RWPE2 (cell line): ENCODE measurements around the gene SMTNL2.

Experiments
- ATAC-seq: fragments of 200-7000 bp; cut with Tn5 transposase; 3 replicates; pipeline ENCODE4 v1.9.1; 2021; ENCODE audit warnings: low read depth
- DNase-seq: peaks from one replicate; pipeline ENCODE4 v3.0.0-alpha.2; 2020; ENCODE audit warnings: low spot score
- H3K27ac ChIP-seq: fragments of 450-650 bp; 2 replicates; pipeline ENCODE4 v1.5.1; 2017; ENCODE audit warnings: mild to moderate bottlenecking; ENCODE audit not compliant: poor library complexity, severe bottlenecking
- H3K27me3 ChIP-seq: fragments of 250-450 bp; sonication (Bioruptor Pico); 2 replicates; pipeline ENCODE4 v1.5.1; 2021; ENCODE audit warnings: mild to moderate bottlenecking, moderate library complexity; ENCODE audit not compliant: insufficient read depth, poor library complexity, severe bottlenecking
- H3K36me3 ChIP-seq: fragments of 250-450 bp; sonication (Bioruptor Pico); 2 replicates; pipeline ENCODE4 v1.5.1; 2020; ENCODE audit warnings: low read depth, mild to moderate bottlenecking, moderate library complexity
- H3K4me1 ChIP-seq: fragments of 250-450 bp; sonication (Bioruptor Pico); 2 replicates; pipeline ENCODE4 v1.5.1; 2021; ENCODE audit warnings: mild to moderate bottlenecking, moderate library complexity; ENCODE audit not compliant: insufficient read depth, poor library complexity, severe bottlenecking
- H3K4me3 ChIP-seq: fragments of 250-450 bp; sonication (Bioruptor Pico); 2 replicates; pipeline ENCODE4 v1.5.1; 2021; ENCODE audit warnings: mild to moderate bottlenecking, moderate library complexity; ENCODE audit not compliant: severe bottlenecking
- H3K9me3 ChIP-seq: fragments of 250-450 bp; sonication (Bioruptor Pico); 2 replicates; pipeline ENCODE4 v1.5.1; 2021; ENCODE audit warnings: mild to moderate bottlenecking, moderate library complexity; ENCODE audit not compliant: severe bottlenecking
- CTCF ChIP-seq: fragments of 450-650 bp; IDR thresholded peaks from one replicate; pipeline ENCODE4 v1.5.1; 2017; ENCODE audit warnings: mild to moderate bottlenecking, moderate library complexity; ENCODE audit not compliant: poor library complexity, severe bottlenecking

Gene SMTNL2

DNA sequence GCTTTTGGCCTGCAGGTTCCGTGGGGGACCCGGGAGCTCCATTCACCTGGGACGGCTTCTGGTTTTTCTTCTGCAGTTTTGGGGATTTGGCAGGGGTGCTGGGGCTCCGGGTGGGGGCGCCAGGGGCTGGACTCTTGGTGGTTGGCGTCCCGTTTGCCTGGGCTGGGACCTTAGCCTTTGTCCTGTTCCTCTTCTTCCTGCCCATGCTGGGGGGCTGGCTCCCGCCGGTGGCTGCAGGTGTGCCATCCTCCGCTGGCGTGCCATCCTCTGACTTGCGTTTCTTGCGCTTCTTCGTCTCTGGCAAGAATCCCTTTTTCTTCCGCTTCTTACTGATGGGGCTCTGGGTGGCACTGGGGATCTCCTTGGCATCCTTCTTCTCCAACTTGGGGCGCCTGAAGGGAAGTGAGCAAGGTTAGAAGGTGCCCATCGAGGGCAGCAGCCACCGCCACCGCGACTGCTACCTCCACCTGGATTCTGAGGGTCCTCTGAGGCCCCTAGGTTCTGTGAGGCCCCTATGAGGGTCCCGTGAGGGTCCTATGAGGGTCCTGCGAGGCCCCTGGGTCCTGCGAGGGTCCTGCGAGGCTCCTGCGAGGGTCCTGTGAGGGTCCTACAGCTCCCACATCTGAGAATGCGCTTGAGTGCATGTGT is 44.6 kb upstream of the SMTNL2 start:
- DNase-seq (no peak), ATAC-seq (no peak)
- Histone ChIP-seq H3K36me3 (peaks cover 50% of the 10 kb centered on the region), H3K9me3 (no peaks in the 10 kb centered on the region), H3K27ac (no peak overlapping the region), H3K4me1 (no peaks in the 10 kb centered on the region), H3K27me3 (no peaks in the 10 kb centered on the region), H3K4me3 (no peak overlapping the region)
- TF ChIP-seq CTCF: no peak

DNA sequence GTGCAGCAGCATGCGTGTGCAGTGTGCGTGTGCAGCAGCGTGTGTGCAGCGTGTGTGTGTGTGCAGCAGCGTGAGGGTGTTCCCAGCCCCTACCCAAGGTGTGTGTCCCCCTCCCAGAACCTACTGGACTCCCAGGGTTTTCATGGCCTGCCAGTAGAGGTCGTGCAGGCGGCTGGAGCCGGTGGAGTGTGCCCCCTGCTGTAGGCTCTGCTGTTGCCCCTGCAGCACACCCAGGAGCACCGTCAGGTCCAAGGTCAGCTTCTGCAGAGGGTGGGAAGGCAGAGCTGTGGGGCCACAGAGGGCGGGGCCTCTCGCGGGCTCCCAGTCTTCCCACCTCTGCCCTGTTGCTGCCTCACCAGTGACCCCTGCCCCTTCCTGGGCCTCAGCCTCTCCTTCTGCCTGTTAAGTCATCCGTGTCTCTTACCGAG is 44.1 kb upstream of the SMTNL2 start:
- Histone ChIP-seq H3K4me3 (no peak overlapping the region), H3K27me3 (no peaks in the 10 kb centered on the region), H3K9me3 (no peaks in the 10 kb centered on the region), H3K4me1 (no peaks in the 10 kb centered on the region), H3K27ac (no peak overlapping the region), H3K36me3 (peaks cover 53% of the 10 kb centered on the region)
- no peak for TF ChIP-seq CTCF
- DNase-seq (no peak), ATAC-seq (no peak)

DNA sequence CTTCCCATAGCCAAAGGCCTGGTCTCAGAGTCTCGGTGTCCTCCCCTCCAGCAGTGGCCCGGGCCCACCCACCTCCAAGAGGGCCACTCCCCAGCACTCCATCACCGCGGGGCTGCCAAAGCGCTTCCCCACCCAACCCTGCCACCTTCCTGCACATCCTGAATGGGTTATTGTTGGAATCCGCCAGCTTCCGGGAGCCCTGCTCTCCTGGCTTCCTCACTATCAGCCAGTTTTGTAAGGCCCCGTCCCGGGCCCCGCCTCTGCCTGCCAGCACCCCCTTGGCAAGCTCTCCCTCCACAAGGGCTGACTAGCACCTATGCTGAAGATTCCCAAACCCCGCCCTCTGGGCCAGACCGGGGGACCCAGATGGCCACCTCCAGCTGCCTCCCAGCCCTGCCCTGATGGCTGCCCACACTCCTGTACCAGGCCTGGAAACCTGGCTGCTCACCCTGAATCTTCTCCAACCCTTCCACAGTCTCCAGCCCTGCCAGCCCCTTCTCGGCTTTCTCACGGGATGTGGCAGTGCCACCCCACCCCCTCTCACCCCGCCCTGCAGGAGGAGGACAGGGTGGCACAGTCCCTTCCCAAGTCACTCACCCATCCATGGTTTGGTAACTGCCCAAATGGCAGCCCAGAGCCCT is 43.5 kb upstream of the SMTNL2 start:
- no peaks in the 10 kb centered on the region for H3K9me3 ChIP-seq
- no peak overlapping the region for H3K4me3 ChIP-seq
- no peak overlapping the region for H3K27ac ChIP-seq
- H3K4me1 ChIP-seq: no peaks in the 10 kb centered on the region
- TF ChIP-seq CTCF: no peak
- no peak for ATAC-seq
- DNase-seq: no peak
- peaks cover 58% of the 10 kb centered on the region for H3K36me3 ChIP-seq
- H3K27me3 ChIP-seq: no peaks in the 10 kb centered on the region

DNA sequence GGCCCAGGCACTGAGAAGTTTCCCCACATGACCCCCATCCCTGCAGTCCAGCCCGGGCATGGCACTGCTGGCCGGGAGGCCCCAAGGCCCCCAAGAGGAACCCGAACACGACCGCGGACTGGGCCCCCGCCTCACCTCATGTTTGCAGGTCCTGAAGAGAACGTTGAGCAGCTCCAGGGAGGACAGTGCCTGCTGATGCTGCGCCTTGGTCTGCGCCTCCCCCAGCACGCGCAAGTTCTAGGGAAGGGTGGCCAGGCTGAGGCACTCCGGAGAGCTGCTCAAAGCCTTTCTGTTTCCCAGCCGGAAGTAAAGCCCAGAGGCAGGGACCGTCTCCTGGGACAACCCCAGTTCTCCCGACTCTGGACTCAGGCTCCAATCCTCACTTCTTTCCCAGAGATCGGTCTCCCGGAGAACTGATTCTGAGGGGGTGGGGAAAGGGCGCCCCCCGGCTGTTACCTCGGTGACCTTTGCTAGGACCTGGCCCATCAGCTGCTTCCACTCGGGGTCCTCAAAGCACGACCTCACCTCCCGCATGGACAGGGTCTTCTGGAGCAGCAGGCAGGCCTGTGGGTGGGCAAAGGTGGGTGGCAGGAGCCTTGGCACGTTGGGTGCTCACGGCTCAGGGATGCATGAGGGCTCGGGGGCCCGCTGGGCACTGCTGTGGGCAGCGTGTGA is 42.9 kb upstream of the SMTNL2 start:
- TF ChIP-seq CTCF: no peak
- no peaks in the 10 kb centered on the region for H3K4me1 ChIP-seq
- no peaks in the 10 kb centered on the region for H3K27me3 ChIP-seq
- H3K9me3 ChIP-seq: no peaks in the 10 kb centered on the region
- no peak overlapping the region for H3K4me3 ChIP-seq
- ATAC-seq: no peak
- H3K36me3 ChIP-seq: peaks cover 65% of the 10 kb centered on the region
- H3K27ac ChIP-seq: no peak overlapping the region
- no peak for DNase-seq
